ENCODE data around the gene MOG.

- TF ChIP-seq CTCF (IDR thresholded peaks at IDR 0.05) (no peak), POLR2A (IDR thresholded peaks at IDR 0.05) (no peak)
Measured at GRCh38 chr6:29694637-29695036, 37.7 kb downstream of the MOG start.
